HG02840 (cell line): ENCODE data around the gene DNAH2.
"Not testable (repeated sequence)": the region's sequence is repeated elsewhere in the genome, so short reads cannot be mapped to it uniquely, and the experiment has no call there.

Experiments used
- ATAC-seq: cut with Tn5 transposase; IDR thresholded peaks from one replicate; pipeline ENCODE4 v1.9.1; 2021; ENCODE audit warnings: mild to moderate bottlenecking, moderate library complexity, moderate number of reproducible peaks; ENCODE audit not compliant: unreplicated experiment, low FRiP score

Gene DNAH2

GRCh38 chr17:7769854-7770253 lies 52.3 kb downstream of the DNAH2 start:
- no peak for ATAC-seq

GRCh38 chr17:7774055-7774521 lies 56.5 kb downstream of the DNAH2 start:
- no peak for ATAC-seq

GRCh38 chr17:7775051-7775450 lies 57.5 kb downstream of the DNAH2 start:
- no peak for ATAC-seq

- no peak for ATAC-seq
Measured at GRCh38 chr17:7777017-7777416, 59.5 kb downstream of the DNAH2 start.

GRCh38 chr17:7780736-7781135 lies 63.2 kb downstream of the DNAH2 start:
- ATAC-seq = no peak

GRCh38 chr17:7781429-7781828 lies 63.9 kb downstream of the DNAH2 start:
- ATAC-seq = no peak

GRCh38 chr17:7782240-7782639 lies 64.7 kb downstream of the DNAH2 start:
- ATAC-seq = no peak

GRCh38 chr17:7786866-7787265 lies 69.3 kb downstream of the DNAH2 start:
- no peak for ATAC-seq

- ATAC-seq = no peak
Measured at GRCh38 chr17:7789131-7789530, 71.6 kb downstream of the DNAH2 start.

GRCh38 chr17:7790150-7790549 lies 72.6 kb downstream of the DNAH2 start:
- no peak for ATAC-seq

- no peak for ATAC-seq
Measured at GRCh38 chr17:7792611-7793010, 75.1 kb downstream of the DNAH2 start.

- ATAC-seq = no peak
Measured at GRCh38 chr17:7794075-7794663, 76.6 kb downstream of the DNAH2 start.

- ATAC-seq = no peak
Measured at GRCh38 chr17:7797976-7798375, 80.4 kb downstream of the DNAH2 start.

- no peak for ATAC-seq
Measured at GRCh38 chr17:7798839-7799238, 81.3 kb downstream of the DNAH2 start.

GRCh38 chr17:7803981-7804380 lies 86.4 kb downstream of the DNAH2 start:
- no peak for ATAC-seq

GRCh38 chr17:7806587-7806986 lies 89.0 kb downstream of the DNAH2 start:
- ATAC-seq = no peak

- ATAC-seq = no peak
Measured at GRCh38 chr17:7807206-7807605, 89.7 kb downstream of the DNAH2 start.

GRCh38 chr17:7809086-7809790 lies 91.7 kb downstream of the DNAH2 start:
- no peak for ATAC-seq

GRCh38 chr17:7809791-7810343 lies 92.3 kb downstream of the DNAH2 start:
- ATAC-seq = not testable (repeated sequence)

- no peak for ATAC-seq
Measured at GRCh38 chr17:7811251-7811650, 93.7 kb downstream of the DNAH2 start.

- ATAC-seq = no peak
Measured at GRCh38 chr17:7814969-7815368, 97.4 kb downstream of the DNAH2 start.
